GM06990 (cell line): ENCODE measurements around the gene MICALL2.
"Not testable (repeated sequence)": the region's sequence is repeated elsewhere in the genome, so short reads cannot be mapped to it uniquely, and the experiment has no call there.

ENCODE experiments used
- DNase-seq: peaks from one replicate; pipeline ENCODE4 v3.0.0-alpha.2; 2011; ENCODE audit not compliant: insufficient read length; ENCODE audit errors: extremely low read depth
- H3K27me3 ChIP-seq: replicated peaks from 2 replicates; pipeline ENCODE4 v1.6.0; 2011; ENCODE audit warnings: low read length; ENCODE audit not compliant: control insufficient read depth, insufficient read depth
- H3K36me3 ChIP-seq: 2 replicates; pipeline ENCODE4 v1.5.1; 2011; ENCODE audit warnings: low read length; ENCODE audit not compliant: control insufficient read depth, insufficient read depth
- H3K4me3 ChIP-seq: replicated peaks from 2 replicates; pipeline ENCODE4 v1.5.1; 2011; ENCODE audit warnings: low read depth, mild to moderate bottlenecking, control low read depth, low read length
- TF ChIP-seq, protein P1 (sequence below): IDR thresholded peaks from 2 replicates; pipeline ENCODE4 v1.5.1; 2011; ENCODE audit warnings: low read length, control low read depth, mild to moderate bottlenecking, inconsistent platforms; ENCODE audit not compliant: insufficient read depth, poor library complexity, severe bottlenecking

Gene MICALL2

DNA sequence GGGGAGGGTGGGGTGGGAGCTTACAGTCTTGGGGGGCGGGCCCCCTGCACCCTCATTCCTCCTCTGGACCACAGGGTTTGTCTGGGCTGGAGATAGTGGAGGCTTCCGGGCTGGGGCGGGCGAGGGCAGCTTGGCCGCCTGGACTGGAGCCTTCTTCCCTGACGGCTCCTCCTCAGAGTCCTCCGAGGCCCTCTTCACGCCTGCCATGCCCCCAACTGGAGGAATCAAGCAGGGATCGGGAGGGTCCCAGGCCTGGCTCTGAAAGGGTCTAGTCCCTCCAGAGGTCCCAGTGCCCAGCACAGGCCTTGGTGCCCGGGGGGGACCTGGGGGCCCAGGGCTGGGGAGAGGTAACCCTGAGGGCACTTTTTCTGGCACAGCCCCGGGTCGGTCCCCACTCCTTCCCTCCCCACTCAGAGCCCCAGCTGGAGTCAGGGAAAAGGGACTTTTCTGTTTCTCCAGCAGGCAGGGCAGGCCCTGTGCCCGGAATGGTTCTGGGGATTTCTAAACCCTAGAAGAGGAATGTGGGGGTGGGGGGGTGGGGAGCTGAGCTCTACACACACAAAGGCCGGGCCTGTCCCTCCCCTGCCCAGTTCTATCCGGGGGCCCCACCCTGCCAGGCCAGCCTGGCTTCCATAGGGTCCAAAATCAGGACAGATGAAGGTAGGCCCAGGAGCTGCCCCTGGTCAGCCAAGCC is 11.6 kb downstream of the MICALL2 start:
- Histone ChIP-seq H3K27me3 (no peaks in the 10 kb centered on the region), H3K36me3 (no peaks in the 10 kb centered on the region), H3K4me3 (no peak overlapping the region)
- no peak for DNase-seq
- TF ChIP-seq, protein P1, sequence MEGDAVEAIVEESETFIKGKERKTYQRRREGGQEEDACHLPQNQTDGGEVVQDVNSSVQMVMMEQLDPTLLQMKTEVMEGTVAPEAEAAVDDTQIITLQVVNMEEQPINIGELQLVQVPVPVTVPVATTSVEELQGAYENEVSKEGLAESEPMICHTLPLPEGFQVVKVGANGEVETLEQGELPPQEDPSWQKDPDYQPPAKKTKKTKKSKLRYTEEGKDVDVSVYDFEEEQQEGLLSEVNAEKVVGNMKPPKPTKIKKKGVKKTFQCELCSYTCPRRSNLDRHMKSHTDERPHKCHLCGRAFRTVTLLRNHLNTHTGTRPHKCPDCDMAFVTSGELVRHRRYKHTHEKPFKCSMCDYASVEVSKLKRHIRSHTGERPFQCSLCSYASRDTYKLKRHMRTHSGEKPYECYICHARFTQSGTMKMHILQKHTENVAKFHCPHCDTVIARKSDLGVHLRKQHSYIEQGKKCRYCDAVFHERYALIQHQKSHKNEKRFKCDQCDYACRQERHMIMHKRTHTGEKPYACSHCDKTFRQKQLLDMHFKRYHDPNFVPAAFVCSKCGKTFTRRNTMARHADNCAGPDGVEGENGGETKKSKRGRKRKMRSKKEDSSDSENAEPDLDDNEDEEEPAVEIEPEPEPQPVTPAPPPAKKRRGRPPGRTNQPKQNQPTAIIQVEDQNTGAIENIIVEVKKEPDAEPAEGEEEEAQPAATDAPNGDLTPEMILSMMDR = no peak

DNA sequence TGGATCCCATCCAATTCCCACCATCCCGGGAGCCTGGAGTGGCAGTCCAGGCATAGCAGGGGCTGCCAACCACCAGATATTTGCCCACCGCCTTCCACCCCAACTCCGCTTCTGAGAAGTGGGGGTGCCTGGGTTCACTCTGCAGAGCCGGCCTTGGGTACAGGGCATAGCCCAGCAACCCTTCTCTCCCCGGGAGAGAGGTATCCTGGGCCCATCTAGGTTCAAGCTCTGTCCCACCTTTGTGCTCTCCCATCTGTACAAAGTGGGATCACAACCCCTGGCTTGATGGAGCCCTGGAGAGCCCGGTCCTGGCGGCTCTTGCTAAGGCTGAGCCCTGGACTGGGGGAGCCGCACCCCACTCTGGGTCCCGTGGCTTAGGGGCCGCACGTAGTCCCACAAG is 12.2 kb downstream of the MICALL2 start:
- Histone ChIP-seq H3K27me3 (no peaks in the 10 kb centered on the region), H3K4me3 (no peak overlapping the region), H3K36me3 (no peaks in the 10 kb centered on the region)
- no peak for DNase-seq
- TF ChIP-seq, protein P1 = no peak

DNA sequence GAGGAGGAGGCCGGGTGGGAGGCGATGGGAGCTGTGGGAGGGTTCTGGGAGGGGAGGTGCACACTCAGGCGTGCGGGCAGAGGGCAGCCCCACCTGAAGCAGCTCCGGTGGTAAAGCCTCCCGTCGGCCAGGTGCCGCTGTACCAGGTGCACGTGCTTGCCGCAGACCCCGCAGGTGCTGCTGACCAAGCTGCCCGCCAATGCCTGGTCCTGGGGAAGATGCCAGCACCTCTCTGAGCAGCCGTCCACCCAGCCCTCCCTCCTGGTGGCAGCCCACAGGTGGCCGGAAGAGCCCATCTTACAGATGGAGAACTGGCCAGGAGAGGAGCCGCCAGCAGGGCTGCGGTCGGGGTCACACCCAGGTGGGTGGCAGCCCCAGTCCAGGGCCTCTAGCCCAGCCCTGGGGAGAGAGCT is 12.6 kb downstream of the MICALL2 start:
- Histone ChIP-seq H3K36me3 (no peaks in the 10 kb centered on the region), H3K27me3 (no peaks in the 10 kb centered on the region), H3K4me3 (no peak overlapping the region)
- no peak for DNase-seq
- TF ChIP-seq, protein P1 = no peak

DNA sequence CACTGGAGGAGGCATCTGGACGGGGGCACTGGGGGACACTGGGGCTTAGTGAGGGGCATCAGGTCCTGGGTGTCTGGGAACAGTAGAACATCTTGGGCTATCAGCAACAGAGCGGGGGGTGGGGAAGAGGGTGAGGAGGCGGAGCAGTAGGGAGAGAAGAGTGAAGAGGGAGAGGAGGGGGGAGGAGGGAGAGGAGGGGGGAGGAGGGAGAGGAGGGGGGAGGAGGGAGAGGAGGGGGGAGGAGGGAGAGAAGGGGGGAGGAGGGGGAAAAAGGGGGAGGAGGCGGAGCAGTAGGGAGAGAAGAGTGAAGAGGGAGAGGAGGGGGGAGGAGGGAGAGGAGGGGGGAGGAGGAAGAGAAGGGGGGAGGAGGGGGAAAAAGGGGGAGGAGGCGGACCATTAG is 13.2 kb downstream of the MICALL2 start:
- not testable (repeated sequence) for H3K4me3 ChIP-seq, DNase-seq, H3K36me3 ChIP-seq, H3K27me3 ChIP-seq

DNA sequence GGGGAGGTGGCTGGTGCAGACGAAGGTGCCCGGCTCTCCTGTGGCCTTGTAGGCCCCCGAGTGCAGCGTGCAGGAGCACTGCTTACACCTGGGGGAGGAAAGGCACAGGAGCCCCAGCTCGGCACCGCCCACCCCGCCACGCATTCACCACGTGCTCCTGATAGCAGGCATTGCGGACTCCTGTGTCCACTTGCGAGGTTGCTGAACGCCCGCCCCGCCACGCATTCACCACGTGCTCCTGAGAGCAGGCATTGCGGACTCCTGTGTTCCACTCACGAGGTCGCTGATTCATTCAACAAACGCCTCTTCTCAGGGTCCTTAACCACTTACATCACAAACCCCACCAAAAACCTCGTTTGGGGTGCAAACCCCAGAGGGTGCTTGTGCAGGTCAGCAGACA is 13.9 kb downstream of the MICALL2 start:
- Histone ChIP-seq H3K27me3 (no peaks in the 10 kb centered on the region), H3K4me3 (no peak overlapping the region), H3K36me3 (no peaks in the 10 kb centered on the region)
- no peak for DNase-seq
- TF ChIP-seq, protein P1 = no peak

DNA sequence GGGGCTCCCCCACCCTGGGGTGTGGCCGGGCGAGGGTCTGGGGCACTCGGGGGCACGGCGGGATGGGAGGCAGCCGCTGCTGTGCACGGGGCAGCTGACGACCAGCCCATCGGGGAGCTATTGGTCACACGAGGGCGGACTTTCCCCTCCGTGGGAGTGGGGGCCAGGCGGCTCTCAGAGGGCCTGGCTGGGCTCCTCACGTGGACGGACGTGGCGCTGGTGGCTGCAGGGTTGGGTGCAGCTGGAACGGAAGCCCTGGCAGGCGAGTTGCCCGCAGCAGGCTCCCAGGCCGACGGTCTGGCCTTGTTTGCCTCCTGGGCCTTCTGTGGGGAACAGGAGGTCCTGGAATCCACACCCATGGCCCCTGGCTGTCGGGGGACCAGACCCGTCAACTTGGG is 14.3 kb downstream of the MICALL2 start:
- TF ChIP-seq, protein P1 = no peak
- Histone ChIP-seq H3K4me3 (no peak overlapping the region), H3K27me3 (no peaks in the 10 kb centered on the region), H3K36me3 (no peaks in the 10 kb centered on the region)
- DNase-seq = no peak
